ENCODE measurements around the gene PARD3B. TPM values are rescaled to one million over a fixed set of nuclear protein-coding genes. Genes with fewer than 3 reads are reported as not detected.

Gene PARD3B
- total RNA-seq, 1 donor from 2014 or later = 23.8 TPM

- no peak for ATAC-seq
- no peak for DNase-seq
These were observed 596.1 kb downstream of the PARD3B start for GRCh38 chr2:205141381-205141780.

DNA sequence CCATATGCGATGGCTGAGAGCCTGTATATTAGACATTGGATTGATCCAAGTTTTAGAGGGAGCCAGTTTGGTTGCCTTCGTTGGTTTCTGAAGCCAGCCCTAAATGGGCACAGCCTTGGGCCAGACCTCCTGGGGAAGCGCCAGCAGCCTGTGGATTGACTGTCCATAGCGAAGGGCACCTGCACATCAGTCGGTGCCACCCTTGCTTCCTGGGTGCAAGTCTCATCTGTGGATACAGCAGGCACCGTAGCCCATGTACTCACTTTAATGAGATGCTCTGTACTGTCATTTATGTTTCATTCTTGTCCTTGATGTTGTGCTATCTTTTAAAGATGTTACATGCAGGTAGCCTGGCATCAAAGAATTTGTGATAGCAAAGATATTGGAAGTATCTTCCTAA is 600.6 kb downstream of the PARD3B start:
- no peak for TF ChIP-seq CTCF (IDR thresholded peaks at IDR 0.05)
- ATAC-seq (no peak), DNase-seq (no peak)
- Histone ChIP-seq H3K9me3 (no peaks in the 10 kb centered on the region), H3K4me1 (no peaks in the 10 kb centered on the region), H3K27ac (no peak overlapping the region), H3K27me3 (ENCODE audit: low read depth) (no peaks in the 10 kb centered on the region), H3K36me3 (no peaks in the 10 kb centered on the region), H3K4me3 (no peak overlapping the region)
- intact Hi-C loops (cut with DNase I) = no loop called here

More at GRCh38 chr2:205141381-205141780, 596.1 kb downstream of the PARD3B start:
- H3K36me3 ChIP-seq = no peaks in the 10 kb centered on the region
- intact Hi-C loops (cut with DNase I) = no loop called here
- TF ChIP-seq CTCF (IDR thresholded peaks at IDR 0.05) = no peak
- H3K4me1 ChIP-seq = peaks cover 5% of the 10 kb centered on the region
- no peak overlapping the region for H3K4me3 ChIP-seq
- no peak overlapping the region for H3K27ac ChIP-seq
- H3K27me3 ChIP-seq (ENCODE audit: low read depth) = no peaks in the 10 kb centered on the region
- no peaks in the 10 kb centered on the region for H3K9me3 ChIP-seq

DNA sequence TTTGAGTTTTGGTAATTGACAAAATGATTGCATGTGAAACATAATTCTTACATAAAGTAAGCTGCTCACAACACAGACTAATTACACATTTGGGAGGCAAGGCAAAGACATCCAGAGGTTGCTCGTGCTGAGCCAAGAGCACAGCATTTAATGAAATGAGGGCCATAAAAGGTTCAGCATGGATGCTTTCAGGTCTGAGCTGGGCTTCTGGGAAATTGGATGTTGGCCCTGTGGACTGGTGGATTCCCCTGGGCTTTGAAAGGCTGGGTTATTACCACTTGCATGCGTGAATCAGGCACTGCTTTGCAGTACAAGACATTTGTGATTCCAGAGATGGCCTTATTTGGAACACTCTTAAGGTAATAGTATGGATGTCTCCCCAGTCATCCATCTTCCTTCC is 603.5 kb downstream of the PARD3B start:
- no peak for ATAC-seq
- TF ChIP-seq CTCF (IDR thresholded peaks at IDR 0.05) = no peak

DNA sequence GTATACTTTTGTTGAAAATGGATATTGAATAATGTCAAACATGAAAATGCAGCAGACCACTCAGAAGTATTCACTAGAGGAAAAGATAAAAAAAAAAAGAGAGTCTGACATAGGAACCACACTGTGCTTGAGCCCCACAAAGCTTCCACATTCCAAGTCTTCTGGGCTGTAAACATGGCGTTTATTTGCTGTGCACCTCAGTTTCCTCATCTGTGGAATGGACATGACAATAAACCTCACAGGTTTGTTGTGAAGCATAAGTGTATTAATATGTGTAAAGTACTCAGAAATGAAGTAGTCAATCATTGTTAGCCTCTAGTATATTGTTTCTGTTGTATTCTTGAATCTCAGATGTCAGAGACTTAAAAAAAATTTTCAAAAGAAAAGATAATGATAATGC is 611.2 kb downstream of the PARD3B start:
- Histone ChIP-seq H3K27ac (no peak overlapping the region), H3K4me3 (no peak overlapping the region), H3K9me3 (no peaks in the 10 kb centered on the region), H3K27me3 (ENCODE audit: low read depth) (no peaks in the 10 kb centered on the region), H3K4me1 (no peaks in the 10 kb centered on the region), H3K36me3 (no peaks in the 10 kb centered on the region)
- TF ChIP-seq CTCF (IDR thresholded peaks at IDR 0.05) = no peak
- intact Hi-C loops (cut with DNase I) = no loop called here
- no peak for DNase-seq
- no peak for ATAC-seq

More for the DNA sequence above, 603.5 kb downstream of the PARD3B start:
- no peaks in the 10 kb centered on the region for H3K27me3 ChIP-seq (ENCODE audit: low read depth)
- H3K4me1 ChIP-seq = no peaks in the 10 kb centered on the region
- H3K36me3 ChIP-seq = no peaks in the 10 kb centered on the region
- no peaks in the 10 kb centered on the region for H3K9me3 ChIP-seq
- intact Hi-C loops (cut with DNase I) = no loop called here
- H3K4me3 ChIP-seq = no peak overlapping the region
- H3K27ac ChIP-seq = no peak overlapping the region
- no peak for DNase-seq

- H3K27me3 ChIP-seq (ENCODE audit: low read depth) = no peaks in the 10 kb centered on the region
- H3K4me1 ChIP-seq = no peaks in the 10 kb centered on the region
- no peak overlapping the region for H3K27ac ChIP-seq
- intact Hi-C loops (cut with DNase I) = no loop called here
- no peak overlapping the region for H3K4me3 ChIP-seq
- ATAC-seq (no peak), DNase-seq (no peak)
- no peak for TF ChIP-seq CTCF (IDR thresholded peaks at IDR 0.05)
- H3K36me3 ChIP-seq = no peaks in the 10 kb centered on the region
- H3K9me3 ChIP-seq = no peaks in the 10 kb centered on the region
These were observed 613.1 kb downstream of the PARD3B start for GRCh38 chr2:205158404-205158803.

All from lower lobe of right lung (tissue), 2 donors.